GM19351 (cell line): Measurements from ENCODE around the gene RACK1.

Source experiments
- ATAC-seq: cut with Tn5 transposase; IDR thresholded peaks from one replicate; pipeline ENCODE4 v1.9.1; 2021; ENCODE audit warnings: mild to moderate bottlenecking, moderate library complexity; ENCODE audit not compliant: unreplicated experiment

Gene RACK1

GRCh38 chr5:181199881-181200638, 43.6 kb downstream of the RACK1 start:
- ATAC-seq: no peak

- ATAC-seq: peak; percentile 77
Observed at GRCh38 chr5:181198905-181199519, 44.7 kb downstream of the RACK1 start.

GRCh38 chr5:181198106-181198685, 45.5 kb downstream of the RACK1 start:
- no peak for ATAC-seq

DNA sequence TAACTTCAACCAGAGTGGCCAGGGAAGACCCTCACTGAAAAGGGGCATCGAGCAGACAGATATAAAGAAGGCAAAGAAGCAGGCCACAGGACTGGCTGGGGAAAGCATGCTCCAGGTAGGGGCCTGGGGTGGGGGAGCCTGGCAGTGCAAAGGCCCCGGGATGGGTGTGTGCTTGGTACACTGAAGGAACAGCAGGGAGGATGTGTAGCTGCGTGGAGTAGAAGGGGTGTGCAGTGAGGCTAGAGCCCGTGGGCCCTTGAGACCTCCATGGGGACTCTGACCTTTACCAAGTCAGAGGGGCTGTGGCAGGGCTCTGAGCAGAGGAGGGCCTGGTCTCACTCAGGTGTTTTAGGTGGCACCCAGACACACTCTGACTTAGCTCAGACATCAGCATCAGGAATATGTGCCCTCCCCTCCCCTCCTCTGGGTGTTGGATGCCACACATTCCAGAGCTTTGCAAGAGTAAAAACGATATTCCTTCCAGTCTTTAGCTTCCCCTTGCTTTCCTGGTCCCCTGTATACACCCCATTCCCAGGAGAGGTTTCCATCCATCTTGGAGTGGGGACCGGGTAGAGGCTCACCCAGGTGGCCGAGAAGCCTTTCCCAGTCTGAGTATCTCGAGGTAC, 46.3 kb downstream of the RACK1 start:
- ATAC-seq: no peak

DNA sequence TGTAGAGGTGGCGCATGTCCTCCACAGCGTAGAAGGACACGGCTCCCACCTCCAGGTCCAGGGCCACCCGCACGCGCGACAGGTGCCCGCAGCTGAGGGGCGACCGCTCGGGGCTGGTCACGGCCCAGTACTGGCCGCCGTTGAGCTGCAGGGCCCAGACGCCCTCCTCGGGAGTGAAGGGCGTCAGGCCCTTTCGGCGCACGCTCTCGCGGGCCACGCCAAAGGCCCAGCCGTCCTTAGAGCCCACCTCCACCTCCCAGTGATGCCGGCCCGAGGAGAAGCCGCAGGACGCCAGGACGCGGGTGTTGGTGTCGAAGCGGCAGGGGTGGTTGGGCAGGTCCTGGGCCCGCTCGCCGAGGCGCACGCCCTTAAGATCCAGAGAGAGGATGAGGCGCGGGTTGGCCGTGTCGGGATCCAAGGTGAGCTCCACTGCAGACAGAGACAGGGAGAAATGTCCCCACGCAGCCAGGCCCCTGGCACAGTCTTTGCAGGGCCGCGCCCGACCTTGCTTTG, 48.4 kb downstream of the RACK1 start:
- no peak for ATAC-seq

DNA sequence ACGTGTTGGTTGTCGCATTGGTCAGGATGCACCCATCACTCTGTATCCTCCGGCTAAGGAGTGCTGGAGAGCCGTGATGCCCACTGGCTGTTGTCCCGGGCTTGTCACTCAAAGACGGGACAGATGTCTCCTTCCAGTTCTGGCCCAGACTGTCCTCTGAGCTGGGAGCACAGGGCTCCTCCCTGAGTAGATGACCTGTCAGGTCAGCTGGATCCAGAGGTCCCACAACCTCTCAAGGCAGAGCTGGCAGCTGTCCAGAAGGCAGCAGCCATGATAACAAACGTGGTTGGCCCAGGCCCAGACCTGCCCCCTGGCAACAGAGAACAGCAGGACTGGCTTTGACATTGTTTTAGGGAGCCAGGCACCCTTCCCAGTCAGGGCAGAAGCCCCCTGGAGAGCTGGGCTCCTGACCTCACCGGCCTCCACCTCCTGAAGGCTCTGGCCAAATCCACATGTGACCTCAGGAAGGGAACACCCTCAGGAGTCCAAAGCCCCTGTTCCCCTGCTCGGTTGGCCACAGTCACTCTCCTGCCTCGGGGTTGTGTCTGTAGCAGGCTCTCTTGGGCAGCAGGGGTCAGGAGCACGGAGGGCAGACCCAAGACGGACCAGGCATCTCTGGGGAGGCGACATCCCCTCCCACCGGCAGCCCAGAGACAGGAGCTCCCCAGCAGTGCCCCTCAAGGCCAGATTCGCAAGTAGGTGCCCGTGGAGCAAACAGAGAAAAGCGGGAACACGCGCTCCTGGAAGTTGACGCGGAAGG, 49.0 kb downstream of the RACK1 start:
- ATAC-seq: no peak

- ATAC-seq: no peak
Observed at GRCh38 chr5:181193656-181194055, 50.0 kb downstream of the RACK1 start.

GRCh38 chr5:181192337-181193046, 51.2 kb downstream of the RACK1 start:
- no peak for ATAC-seq

DNA sequence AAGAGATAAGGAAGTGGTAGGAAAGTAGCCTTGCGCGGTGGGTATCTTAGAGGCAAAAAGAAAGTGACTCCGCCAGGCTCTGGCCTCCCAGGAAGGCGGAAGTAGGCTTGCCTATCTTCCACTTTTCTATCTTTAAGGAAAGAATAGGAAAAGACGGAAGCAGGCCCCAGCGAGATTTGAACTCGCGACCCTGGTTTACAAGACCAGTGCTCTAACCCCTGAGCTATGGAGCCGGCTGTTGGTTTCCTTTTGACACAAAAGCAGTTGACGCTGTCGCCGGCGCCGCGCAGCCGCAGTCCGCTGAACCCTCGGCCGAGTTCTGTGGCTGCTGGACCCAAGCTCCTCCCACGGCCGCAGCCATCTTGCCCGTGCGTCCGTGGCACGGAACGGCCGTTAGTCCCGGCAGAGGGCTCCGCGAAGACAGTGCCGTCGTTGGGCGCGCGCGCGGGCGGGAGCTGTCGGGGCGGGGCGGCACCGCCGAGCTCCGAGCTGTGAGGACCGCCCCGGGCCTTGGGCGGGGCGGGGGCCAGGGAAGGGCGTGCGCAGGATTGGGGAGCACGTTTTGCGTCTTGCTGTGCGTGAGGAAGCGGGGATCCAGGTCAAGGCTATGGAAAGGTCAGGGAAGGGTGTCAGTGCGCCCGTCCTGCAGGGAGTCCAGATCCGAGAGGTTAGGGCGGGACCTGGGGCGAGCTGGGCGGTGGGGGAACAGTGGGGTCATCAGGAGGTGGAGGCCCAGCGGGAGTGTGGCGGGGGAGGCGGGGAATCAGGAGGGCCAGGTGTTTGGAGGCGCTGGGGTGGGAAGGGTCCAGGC, 52.0 kb downstream of the RACK1 start:
- peak; percentile 55 for ATAC-seq

DNA sequence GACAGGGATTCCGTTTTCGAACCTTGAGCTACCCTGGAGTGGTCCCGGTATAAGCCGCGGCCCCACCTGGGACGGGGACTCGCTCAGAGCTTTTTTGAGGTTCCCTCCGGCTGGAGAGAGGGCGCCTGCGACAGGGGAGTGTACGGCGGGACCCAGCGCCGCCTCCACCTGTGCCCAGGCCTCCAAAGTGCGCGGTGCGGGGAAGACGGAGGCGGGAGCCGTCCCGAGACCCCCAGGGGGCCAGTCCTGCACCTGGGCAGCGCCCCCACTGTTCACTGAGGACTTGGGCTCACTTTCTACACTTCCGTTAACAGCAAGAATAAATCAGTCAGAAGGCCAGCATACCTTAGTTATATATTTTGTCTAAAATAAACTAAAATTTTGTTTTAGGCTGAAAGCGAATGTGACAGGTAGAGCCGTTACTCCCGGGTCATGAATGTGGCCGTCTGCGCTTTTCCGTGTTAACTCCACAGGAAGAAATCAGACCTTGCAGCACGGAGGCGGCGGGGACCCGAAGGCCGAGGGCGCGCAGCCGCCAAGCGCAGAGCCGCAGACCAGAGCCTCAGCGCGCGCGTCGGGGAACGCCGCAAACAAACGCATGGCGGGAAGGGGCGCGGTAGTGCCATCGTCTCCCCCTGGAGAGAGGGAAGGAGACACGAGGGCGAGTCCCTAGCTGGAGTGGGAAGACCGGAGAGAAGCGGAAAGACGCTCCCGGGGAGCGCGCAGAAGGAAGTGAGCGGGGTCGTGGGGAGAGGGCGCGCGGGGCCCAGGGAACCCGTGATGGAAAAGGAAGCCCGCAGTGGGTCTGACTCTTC, 52.8 kb downstream of the RACK1 start:
- ATAC-seq: no peak

DNA sequence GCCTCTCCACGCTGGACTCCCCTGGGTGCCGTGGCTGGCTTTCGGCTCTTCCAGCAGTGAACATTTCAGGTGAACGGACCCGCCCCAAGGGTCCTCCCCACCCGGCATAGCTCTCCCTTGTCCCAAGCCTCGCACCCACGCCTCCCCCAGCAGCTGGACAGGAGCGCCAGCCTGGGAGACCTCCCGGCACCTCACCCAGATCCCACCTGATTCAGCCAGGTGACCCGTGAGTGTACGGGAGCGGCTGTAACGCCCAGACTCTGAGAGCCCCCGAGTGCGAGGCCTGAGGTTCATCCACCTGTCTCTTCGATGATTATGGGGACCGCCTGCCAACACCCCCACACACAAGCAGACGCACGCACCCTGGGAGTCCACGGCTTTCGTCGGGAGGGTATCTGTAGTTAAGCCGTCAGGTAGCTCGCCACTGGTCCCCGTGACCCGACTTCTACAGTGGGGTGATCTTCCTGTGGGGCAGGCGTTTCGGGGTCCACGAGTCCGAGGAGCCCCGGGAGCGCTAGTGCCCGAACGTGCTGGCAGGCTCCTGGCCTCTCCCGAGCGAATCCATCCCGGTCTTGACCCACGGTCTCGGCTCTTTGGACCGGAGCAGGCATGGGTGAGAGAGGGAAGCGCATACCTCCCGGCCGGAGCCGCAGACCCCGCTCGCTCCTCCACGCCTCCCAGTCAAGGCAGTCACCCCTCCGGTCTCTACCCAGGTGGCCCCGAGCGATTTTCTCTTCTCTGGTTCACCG, 53.6 kb downstream of the RACK1 start:
- no peak for ATAC-seq

- no peak for ATAC-seq
Observed at GRCh38 chr5:181189363-181189961, 54.2 kb downstream of the RACK1 start.

DNA sequence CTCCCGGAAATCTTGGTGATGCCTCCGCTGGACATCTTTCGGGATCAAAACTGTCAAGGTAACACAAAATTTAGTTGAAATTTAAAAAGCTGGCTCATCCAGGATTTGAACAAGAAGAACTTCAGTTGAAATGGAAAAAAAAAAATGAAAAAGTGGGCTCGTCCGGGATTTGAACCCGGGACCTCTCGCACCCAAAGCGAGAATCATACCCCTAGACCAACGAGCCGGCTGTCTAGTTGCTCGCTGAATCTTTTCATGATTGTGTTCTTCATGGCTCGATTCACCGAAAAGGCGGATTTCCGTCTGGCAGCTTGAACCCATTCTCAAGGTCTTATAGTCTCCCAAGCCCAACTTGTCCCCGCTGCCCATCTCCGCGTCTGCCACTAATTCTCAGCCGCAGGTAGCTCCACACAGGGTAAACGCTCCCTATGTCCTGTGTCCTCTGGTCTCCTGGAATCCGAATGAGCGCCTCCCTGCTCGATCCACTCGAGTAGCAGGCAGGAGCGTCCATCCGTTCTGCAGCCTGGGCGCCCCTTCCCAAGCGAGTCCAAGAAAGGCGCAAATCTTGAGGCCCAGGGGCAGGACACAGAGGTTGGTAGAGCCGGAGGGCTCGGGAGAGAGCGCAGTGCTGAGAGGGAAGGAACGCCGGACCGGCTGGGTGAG, 54.9 kb downstream of the RACK1 start:
- ATAC-seq: no peak

DNA sequence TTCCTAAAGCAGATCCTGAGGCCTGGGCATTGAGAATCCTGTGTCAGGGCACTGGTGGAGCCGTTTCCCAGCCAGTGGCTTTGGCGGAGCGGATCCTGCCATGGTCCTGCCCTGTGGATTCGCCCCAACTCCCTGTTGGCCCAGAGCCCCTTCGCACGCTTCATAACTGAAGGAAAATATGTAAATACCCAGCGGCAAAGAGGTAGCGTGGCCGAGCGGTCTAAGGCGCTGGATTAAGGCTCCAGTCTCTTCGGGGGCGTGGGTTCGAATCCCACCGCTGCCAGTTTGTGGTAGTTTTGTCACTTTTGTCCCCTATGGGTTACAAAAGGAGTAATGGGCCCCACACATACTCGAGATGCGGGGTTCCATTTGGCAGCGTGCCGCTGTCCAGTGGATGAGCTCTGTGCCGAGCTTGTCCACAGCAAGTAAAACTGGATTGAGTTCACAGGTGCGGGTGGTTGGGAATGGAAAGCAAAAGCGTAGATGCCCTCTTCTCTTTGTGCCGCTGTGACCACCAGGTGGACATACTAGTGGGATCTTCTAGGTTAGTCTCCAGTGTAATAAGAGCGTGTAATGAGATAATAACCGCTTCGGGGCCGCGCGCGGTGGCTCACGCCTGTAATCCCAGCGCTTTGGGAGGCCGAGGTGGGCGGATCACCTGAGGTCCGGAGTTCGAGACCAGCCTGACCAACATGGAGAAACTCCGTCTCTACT, 56.0 kb downstream of the RACK1 start:
- no peak for ATAC-seq

GRCh38 chr5:181186986-181187499, 56.7 kb downstream of the RACK1 start:
- ATAC-seq: no peak
